ENCODE results near the gene SPARCL1.

DNA sequence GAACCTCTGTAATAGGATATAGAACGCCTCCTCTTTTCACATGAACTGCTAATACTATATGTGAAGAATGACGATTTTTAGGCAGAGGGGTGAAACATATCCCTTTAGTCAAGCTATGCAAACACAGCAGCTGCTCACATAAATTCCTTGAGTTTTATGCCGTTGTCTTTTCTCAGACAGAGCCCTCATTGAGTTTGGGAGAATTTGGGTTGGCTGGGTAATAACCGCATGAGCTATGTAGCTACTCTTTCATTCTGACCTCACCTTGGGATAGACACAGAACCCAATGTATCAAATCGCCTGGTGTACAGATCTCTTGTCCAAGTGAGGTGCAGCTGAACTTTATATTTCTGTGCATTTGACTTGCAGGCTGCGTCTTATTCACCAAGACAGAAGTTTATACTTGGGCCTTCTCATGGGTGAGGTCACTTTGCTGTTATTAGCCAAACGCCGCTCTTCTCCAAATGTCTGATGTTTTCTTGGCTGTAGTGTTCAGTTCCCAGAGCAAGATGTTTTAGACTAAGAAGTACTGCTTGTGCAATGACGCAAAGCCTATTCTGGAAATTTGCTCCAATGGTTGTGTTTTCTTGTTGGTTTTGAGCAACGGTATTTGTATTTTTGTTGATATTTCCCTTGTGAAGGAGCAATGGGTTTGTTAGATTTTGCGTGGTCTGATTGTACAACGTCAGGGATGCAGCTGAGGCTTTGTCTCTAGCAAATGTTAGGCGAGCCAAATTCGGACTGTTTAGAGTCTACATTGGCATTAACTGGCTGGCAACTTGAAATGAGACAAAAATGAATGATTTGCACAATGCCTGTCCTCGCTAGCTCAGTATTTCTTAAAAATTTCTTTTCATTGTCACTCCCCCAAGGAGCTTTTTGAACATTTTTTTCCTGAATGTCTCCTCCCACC, 11.2 kb upstream of the SPARCL1 start:
- TF ChIP-seq ZNF350 (tag by site-specific recombination; IDR thresholded peaks at IDR 0.05) (no peak), ZNF174 (tag by site-specific recombination; IDR thresholded peaks at IDR 0.05) (no peak), ZNF623 (tag by site-specific recombination; IDR thresholded peaks at IDR 0.05) (no peak), REST (tag by site-specific recombination; IDR thresholded peaks at IDR 0.05) (no peak), ZNF138 (tag by site-specific recombination; IDR thresholded peaks at IDR 0.05; ENCODE audit: borderline replicate concordance) (no peak), ZNF140 (tag by site-specific recombination; IDR thresholded peaks at IDR 0.05) (no peak)
- TF ChIP-seq, protein P1, sequence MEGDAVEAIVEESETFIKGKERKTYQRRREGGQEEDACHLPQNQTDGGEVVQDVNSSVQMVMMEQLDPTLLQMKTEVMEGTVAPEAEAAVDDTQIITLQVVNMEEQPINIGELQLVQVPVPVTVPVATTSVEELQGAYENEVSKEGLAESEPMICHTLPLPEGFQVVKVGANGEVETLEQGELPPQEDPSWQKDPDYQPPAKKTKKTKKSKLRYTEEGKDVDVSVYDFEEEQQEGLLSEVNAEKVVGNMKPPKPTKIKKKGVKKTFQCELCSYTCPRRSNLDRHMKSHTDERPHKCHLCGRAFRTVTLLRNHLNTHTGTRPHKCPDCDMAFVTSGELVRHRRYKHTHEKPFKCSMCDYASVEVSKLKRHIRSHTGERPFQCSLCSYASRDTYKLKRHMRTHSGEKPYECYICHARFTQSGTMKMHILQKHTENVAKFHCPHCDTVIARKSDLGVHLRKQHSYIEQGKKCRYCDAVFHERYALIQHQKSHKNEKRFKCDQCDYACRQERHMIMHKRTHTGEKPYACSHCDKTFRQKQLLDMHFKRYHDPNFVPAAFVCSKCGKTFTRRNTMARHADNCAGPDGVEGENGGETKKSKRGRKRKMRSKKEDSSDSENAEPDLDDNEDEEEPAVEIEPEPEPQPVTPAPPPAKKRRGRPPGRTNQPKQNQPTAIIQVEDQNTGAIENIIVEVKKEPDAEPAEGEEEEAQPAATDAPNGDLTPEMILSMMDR (tag by site-specific recombination; IDR thresholded peaks at IDR 0.05) = no peak
- TF ChIP-seq, protein P2, sequence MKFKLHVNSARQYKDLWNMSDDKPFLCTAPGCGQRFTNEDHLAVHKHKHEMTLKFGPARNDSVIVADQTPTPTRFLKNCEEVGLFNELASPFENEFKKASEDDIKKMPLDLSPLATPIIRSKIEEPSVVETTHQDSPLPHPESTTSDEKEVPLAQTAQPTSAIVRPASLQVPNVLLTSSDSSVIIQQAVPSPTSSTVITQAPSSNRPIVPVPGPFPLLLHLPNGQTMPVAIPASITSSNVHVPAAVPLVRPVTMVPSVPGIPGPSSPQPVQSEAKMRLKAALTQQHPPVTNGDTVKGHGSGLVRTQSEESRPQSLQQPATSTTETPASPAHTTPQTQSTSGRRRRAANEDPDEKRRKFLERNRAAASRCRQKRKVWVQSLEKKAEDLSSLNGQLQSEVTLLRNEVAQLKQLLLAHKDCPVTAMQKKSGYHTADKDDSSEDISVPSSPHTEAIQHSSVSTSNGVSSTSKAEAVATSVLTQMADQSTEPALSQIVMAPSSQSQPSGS (tag by site-specific recombination; IDR thresholded peaks at IDR 0.05; ENCODE audit: low read depth) = no peak
- TF ChIP-seq, protein P3, sequence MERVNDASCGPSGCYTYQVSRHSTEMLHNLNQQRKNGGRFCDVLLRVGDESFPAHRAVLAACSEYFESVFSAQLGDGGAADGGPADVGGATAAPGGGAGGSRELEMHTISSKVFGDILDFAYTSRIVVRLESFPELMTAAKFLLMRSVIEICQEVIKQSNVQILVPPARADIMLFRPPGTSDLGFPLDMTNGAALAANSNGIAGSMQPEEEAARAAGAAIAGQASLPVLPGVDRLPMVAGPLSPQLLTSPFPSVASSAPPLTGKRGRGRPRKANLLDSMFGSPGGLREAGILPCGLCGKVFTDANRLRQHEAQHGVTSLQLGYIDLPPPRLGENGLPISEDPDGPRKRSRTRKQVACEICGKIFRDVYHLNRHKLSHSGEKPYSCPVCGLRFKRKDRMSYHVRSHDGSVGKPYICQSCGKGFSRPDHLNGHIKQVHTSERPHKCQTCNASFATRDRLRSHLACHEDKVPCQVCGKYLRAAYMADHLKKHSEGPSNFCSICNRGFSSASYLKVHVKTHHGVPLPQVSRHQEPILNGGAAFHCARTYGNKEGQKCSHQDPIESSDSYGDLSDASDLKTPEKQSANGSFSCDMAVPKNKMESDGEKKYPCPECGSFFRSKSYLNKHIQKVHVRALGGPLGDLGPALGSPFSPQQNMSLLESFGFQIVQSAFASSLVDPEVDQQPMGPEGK (tag by site-specific recombination; IDR thresholded peaks at IDR 0.05) = no peak
- TF ChIP-seq, protein P4, sequence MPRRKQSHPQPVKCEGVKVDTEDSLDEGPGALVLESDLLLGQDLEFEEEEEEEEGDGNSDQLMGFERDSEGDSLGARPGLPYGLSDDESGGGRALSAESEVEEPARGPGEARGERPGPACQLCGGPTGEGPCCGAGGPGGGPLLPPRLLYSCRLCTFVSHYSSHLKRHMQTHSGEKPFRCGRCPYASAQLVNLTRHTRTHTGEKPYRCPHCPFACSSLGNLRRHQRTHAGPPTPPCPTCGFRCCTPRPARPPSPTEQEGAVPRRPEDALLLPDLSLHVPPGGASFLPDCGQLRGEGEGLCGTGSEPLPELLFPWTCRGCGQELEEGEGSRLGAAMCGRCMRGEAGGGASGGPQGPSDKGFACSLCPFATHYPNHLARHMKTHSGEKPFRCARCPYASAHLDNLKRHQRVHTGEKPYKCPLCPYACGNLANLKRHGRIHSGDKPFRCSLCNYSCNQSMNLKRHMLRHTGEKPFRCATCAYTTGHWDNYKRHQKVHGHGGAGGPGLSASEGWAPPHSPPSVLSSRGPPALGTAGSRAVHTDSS (tag by site-specific recombination; IDR thresholded peaks at IDR 0.05) = no peak

Data from HEK293 (cell line).